GM04504 (cell line): Measurements from ENCODE around the gene ARNT2.

Experiments
- DNase-seq: peaks from one replicate; pipeline ENCODE4 v3.0.0-alpha.2; 2012; ENCODE audit warnings: low read depth

The ARNT2 gene

DNA sequence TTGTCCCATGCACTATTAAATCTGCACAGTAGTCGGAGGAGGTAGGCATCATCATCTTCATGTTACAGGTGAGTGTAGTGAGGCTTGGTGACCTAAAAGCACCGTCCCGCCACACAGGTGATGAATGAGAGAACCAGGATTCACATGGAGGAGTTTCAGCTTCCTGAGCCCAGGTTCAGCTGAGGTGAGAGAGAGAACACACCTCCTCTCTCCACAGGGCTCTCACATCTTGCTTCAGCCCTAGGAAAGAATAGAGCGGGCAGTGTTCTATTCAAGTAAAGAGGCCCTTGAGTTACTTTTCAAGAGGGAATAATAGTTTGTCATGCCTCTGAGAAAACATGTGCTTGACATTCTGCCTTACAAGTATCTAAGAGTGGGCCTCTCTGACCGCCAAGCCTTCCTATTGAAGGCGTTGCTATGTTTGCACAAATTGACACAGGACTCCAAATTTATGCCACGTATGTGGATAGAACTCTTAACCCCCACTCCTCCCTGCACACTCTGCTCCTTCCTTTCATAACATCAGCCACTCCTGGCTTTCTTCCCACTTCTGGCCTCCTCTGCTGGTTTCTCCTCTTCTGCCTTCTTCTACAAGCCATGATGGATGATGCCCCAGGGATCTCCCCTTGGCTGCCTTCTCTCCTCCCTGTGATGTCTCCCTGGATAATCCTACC is 152.6 kb downstream of the ARNT2 start:
- DNase-seq, result no peak

DNA sequence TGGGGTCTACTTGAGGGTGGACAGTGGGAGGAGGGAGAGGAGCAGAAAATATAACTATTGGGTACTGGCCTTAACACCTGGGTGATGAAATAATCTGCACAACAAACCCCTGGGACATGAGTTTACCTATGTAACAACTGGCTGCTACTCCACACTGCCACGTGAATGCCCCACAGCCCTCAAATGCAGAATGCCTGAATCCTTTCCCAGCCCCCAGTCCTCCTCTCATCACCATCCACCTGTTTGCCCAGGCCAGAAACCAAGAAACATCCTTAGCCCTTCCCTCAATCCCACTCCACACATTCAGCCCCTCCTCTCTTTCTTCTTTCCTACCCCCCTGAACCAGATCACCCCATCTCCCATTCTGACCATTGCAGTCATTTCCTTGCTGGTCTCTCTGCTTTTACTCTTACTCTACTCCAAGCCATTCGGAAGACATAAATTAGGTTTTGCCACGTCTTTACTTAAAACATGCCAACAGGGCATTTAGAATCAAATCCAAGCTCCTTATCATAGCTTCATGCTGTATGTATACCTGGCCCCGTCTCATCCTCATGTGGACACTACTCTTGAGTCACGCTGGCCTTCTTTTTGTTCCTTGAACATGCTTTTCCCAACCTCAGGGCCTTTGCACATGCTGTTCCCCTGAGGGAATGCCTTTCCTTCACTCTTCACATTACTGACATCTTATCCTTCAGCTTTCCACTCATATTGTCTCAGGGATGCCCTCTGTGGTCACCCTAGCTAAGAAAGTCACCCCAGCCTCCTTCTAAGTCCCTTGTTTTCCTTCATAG is 153.5 kb downstream of the ARNT2 start:
- no peak for DNase-seq

DNA sequence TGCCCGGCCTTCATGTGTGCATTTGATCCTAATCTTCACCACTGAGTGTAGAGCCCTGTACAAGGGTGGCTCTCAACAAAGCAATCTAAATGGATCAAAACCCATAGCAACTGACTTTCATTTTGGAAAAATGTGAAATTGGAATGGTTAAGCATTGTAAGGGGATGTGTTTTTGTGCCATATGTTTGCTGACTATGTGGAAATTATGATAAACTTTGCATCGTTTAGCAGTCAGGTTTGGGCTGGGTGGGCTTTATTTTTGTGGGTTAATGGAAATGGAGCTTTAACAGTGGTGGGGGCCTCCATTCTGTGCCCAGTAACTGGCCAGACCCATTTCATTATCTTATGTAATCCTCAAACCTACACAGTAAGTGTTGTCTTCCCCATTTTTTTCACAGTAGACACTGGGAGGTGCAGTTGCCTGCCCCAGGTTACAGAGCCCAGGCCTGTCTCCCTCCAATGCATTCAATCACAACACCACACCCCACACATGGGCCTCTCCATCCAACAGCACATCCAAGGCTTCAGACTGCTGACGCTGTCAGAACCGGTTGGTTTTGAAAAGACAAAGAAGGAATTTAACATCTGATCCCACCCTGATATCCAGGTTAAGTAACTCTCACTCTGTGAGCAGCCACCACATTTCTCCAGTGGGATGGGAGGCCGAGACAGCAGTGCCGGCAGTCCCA is 154.6 kb downstream of the ARNT2 start:
- no peak for DNase-seq

DNA sequence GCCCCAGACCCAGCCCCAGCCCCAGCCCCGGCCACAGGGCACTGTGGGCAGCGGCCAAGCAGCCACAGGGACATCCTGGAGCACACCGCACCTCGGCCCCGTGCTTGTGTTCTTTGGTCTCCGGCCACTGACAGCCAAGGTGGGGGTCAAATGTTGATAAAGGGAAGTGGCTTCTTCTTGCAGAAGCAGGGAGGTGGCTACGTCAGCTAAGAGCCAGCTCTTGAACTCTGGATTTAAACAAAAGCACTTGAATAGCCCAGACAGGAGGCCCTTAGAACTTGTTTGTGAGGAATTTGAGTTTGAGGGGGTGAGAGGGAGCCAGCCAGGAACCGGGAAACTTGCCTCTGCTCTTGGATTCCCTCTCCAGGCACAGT is 155.1 kb downstream of the ARNT2 start:
- DNase-seq, result no peak

DNA sequence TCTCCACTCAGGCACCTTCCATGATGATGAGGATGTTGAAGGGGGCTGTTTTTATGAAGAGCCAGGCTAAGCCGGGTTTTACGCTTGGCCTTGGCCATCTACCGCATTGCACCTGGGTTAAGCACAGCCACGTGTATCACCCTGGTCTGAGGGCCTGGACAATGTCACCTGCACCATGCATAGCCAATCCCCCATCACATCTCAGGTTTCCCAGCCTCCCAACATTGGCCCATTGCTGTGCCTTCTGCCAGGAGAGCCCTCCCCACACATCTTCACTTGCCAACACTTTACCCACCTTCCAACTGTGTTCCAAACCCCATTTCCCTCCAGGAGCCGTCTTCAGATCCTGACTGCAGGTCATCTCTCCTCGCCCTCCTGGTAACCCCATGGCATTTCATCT is 155.6 kb downstream of the ARNT2 start:
- DNase-seq, result no peak

DNA sequence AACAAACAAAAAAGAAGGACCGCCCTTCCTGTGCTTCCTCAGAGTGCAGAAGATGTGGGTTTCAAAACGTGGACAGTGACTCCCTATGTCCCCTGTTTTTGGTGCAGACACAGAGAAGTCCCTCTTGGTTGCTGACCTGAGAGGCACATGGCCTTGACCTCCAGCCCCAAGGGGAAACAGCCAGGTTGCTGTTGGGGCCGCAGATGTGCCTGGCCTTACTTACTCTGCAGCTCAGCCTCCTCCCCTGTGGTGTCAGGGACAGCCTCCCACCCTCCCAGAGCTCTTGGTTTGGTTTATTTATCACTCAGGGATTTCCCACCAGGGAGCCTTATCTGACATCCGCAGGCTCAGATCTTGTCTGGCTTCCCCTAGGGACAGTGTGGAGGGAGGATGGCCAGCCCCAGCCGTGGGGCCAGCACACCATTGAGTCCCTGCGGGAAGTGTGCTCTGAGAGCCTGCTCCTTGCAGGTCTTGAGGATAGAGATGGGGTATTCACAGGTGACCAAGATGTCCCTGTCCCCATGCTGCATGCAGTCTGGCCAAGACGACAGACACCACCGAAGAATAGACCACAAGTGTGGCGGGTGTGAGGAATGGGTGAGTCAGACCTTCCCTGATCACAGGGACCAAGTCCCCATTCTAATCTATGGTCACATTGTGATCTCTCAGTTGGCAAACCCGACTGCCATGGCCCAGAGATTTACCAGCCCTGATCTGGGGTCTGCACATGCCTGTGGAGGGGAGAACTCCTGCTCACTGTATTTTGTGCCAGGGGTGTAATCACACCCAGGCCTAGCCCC is 156.6 kb downstream of the ARNT2 start:
- no peak for DNase-seq

DNA sequence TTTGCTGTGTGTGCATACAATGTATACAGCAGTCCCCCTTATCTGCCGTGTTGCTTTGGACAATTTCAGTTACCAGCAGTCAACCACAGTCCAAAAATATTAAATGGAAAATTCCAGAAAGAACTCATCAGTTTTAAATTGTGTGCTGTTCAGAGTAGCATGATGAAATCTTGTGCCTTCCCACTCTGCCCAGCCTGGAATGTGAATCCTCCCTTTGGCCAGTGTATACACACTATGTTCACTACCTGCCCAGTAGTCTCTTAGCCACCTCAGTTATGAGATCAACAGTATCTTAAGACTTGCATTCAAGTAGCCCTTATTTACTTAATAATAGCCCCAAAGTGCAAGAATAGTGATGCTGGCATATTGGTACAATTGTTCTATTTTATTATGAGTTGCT is 157.3 kb downstream of the ARNT2 start:
- no peak for DNase-seq

DNA sequence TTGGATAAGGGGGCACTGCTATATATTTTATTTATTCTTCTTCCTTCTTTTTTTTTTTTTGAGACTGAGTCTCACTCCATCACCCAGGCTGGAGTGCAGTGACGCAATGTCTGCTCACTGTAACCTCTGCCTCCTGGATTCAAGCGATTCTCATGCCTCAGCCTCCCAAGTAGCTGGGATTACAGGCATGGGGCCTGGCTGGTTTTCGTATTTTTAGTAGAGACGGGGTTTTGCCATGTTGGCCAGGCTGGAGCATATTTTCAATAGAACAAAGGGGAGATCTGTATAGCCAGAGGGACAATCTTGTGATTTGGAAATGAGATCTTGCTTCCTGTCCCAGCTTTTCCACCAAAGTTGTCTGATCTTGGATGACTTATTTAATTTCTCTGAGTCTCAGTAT is 157.9 kb downstream of the ARNT2 start:
- no peak for DNase-seq

DNA sequence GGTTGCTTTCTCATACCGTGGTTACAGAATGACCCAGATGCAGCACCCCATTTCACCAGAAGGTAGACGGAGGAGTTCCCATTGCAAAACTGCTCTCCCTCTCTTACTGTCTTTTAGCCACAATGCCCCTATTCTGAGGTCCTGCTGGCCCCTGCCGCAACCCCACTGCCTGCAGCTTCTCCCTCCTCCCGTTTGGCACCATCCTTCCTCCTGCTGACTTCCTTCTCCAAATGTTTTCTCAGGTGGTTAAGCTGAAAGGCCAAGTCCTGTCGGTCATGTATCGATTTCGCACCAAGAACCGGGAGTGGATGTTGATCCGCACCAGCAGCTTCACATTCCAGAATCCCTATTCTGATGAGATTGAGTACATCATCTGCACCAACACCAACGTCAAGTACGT is 158.7 kb downstream of the ARNT2 start:
- DNase-seq, result no peak

DNA sequence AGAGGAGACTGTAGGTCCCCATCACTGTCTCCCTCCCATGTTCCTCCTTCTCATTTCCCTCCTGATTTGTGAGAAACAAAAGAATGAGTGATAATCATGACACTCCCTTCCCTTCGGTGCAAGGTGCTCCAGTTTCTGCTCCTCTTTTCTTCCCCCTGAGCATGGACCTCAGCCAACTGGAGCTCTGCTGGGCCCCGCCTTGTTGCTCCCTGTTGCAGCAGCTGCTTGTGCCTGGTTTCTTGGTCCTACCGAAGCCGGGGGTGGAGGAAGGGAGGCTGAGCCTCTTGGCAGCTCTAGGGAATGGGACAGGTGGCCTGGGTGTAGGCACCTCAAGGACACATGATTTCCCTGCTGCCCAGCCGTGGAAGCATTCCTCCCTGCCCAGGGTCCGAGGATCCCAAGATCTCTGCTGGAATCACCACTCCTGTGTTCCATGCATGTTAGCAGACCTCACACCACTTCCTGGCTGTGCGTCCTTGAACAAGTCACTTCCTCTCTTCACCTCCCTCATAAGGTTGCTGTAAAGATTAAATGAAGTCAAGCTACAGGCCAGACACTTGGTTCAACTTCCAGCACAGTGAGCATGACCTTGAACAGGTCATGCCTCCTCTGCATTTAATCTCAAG is 159.3 kb downstream of the ARNT2 start:
- DNase-seq, result no peak

DNA sequence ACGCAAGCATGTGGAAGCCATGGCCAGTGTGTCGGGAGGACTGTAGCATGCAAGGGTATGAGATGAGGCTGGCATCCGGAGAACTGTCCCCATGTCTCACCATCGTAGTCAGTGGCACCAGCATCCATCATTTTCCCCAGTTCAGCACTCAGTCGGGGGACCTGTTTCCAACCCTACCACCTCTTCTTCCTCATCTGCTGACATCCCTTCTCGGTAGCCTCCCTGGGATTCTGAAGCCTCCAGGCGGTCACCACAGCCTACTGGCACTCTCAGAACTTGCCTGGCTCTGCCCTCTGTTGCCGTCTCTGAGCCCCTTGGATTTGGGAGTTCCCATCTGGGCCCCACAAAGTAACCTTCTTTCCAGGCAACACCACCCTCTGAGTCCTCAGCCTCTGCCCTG is 159.9 kb downstream of the ARNT2 start:
- no peak for DNase-seq

DNA sequence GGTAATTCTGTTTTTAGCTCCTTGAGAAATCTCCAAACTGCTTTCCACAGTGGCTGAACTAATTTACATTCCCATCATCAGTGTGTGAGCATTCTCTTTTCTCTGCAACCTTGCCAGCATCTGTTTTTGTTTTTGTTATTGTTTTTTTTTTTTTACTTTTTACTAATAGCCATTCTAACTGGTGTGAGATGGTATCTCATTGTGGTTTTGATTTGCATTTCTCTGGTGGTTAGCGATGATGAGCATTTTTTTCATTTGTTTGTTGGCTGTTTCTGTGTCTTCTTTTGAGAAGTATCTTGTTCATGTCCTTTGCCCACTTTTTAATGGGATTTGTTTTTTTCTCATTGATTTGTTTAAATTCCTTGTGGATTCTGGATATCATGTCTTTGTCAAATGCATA is 161.2 kb downstream of the ARNT2 start:
- no peak for DNase-seq

DNA sequence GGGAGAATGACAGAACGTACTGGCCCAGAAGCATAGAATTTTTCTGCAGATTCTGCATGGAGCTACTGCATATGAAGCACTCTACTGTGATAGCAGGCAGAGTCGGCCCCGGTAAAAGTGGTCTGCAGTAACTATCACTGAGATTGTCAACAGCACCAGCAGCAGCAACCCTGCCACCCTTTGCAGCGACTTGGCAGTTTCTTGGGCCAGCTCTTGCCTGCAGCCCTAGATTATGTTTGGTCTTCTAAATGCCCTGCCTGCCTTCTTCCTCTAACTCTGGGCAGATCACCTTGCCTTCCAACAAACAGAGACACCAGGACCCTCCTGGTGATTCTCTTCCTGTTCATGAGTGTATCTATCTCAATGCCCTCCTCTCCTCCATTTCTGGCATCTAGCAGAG is 161.8 kb downstream of the ARNT2 start:
- no peak for DNase-seq

DNA sequence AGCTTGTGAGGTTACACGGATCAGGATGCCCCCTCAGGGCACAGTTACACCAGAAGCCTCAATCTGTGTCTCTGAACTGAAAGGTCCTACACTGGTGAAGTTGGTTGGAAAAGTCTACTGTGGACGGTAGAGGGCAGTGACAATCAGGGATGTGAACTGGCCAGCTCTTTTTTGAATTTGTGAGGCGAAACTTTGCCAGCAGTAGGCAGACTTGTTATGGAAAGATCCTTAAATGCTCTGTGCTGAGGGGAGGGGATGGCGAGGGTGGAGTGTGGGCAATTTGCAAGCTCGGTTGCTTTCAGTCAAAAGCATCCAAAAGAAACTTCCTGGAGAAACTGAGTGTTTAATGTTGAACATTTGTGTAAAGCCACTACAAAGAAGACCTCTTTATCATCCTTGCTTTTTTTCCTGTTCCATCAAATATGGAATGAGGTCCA is 163.6 kb downstream of the ARNT2 start:
- DNase-seq, result peak; percentile 75

DNA sequence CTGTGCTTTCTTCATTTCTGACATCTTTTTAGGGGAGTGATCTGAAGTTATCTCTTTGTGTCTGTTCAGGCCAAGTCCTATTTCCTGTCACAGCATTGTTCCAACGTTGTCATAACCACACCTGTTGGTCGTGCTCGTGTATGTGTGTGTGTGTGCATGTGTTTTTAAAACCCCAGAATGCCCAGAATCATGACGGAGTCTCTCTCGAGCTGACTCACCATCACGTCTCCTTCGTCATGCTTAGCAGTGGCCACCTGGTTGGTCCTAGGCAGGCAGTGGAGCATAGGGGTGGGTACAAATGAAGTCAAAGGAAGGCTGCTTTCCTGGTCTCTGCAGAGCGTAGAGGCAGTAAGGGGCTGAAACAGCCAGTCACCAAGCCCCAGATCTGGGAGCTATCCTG is 164.1 kb downstream of the ARNT2 start:
- DNase-seq, result no peak

DNA sequence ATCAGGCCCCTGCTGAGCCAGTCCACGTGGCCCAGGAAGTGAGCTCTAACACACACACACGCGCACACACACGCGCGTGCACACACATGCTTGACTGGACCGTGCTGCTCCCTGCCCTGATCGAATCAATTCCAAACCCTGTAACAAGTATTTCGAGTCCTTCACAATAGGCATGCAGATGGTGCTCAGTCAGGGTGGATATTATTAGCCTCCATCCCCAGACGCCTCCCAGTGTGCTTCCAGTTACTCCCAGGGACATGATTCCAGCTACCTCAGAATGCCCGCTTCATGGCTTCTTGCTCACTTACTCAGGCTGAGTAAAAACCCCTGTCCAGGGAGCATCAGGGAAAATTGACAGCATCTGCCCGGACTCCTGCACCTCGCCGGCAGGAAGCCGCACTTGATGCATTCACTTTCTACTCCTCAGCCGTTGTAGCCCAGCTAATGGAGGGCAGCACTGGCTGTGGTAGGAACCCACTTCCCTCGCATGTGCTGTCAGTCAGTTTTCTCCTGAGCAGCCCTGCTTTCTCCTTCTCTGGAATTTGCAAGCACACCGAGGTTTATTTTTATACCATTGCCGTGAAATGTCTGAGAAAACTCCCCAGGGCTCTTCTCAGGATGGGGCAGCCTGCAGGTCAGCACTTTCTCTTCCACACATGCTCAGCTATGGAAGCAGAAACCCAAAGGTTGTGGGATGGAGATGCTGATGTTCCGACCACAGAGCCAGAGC is 164.9 kb downstream of the ARNT2 start:
- DNase-seq, result no peak

DNA sequence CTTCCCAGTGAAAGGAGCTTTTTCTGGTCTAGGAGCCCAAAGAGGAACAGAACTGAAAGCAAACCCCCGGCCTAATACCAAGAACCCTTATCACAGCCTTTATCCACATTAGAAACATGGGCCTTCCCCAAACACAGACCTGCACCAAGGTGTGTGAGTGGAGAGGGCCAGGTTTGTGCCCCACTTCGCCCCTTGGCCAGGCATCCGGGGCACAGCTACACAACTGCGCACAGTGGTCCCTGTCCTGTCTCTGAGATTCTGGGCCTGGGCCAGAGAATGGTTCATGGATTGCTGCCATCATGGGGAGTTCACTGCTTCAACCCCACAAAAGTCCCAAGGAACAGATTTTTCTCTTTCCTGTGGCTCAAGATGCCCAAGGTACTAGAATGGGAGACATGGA is 165.5 kb downstream of the ARNT2 start:
- no peak for DNase-seq

DNA sequence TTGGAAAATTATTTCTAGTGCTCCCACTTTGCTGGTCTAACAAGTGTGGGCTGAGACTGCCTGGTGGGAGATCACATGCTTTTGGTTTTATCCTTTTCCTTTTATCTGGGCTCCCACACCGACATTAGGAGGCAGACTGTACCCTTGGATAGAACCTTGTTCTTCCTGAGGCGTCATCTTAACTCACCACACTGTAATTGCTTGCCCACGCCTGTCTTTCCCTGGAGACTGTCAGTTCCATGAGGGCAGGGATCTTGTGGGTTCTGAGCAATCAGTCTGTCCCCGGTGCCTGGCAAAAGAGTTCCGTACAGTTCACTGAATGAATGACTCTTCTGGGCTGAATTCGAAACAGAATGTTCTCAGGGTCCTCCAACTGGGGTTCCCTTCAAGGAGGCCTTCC is 166.4 kb downstream of the ARNT2 start:
- DNase-seq, result no peak

DNA sequence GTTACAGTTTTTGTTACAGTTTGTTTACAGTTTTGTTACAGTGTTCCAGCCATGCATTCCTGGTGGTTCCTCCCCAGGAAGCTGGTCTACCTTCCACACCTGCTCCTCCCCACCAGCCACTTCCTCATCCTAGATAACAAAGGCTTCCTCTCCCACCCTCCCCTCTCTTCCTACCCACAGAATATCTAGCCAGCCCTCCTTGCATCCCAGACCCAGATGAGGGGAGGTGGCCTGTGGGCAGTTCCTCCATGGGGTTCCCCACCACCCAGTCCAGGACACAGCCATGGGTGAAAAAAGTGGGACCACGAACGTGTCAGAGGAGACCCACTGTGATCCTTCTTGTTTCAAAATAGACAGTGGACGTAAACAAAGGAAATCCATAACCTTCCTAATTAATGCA is 168.2 kb downstream of the ARNT2 start:
- no peak for DNase-seq

DNA sequence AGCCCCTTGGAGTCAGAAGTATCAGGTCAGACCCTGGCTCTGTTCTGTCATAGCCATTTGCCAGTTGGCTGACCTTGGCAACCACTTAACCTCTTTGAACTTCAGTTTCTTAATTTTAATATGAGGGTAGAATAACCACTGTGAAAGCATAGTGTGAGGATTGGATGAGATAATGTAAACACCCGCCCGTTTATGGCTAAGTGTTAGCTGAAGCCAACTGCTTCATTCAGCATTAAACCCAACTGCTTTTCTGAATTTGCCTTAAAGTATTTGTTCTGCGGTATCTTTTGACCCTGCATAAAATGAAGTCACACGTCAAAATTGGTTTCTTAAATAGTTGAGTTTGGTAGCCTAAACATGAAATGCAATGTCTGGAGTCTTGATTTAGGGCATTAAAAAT is 169.4 kb downstream of the ARNT2 start:
- DNase-seq, result no peak

DNA sequence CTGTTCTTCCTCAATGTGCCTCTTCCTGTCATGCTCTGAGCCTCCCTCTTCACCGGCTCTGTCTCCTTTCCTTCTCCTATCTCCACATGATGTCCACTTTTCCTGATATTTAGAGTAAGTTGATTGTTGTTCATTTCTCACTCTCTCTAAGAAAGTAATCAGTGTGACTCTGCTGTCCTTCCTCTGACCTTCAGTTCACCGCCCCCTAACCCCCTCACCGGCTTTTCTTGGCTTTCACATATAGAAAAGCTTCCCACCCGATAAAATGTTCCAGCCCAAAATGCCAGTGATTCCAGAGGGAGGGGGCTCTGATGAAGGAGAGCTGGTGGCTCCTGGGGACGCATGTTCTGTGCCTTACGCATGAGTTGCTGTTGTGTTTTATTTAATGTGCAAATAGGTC is 170.4 kb downstream of the ARNT2 start:
- no peak for DNase-seq
